GM23338 (cell line): ENCODE results near the gene TWSG1. TPM values are rescaled to one million over a fixed set of nuclear protein-coding genes. Genes with fewer than 3 reads are reported as not detected.

Experiments
- ATAC-seq: fragments of 200-7000 bp; cut with Tn5 transposase; 3 replicates; pipeline ENCODE4 v1.9.1; 2020
- DNase-seq: peaks from one replicate; pipeline ENCODE4 v3.0.0-alpha.2; 2015; ENCODE audit warnings: low spot score
- H2AFZ ChIP-seq: fragments of 200-600 bp; sonication (generic); 2 replicates; pipeline ENCODE4 v1.8.0; 2016; ENCODE audit warnings: antibody characterized with exemption, mild to moderate bottlenecking, moderate library complexity
- H3F3A ChIP-seq: fragments of 200-600 bp; sonication (generic); replicated peaks from 2 replicates; pipeline ENCODE4 v1.8.0; 2017; ENCODE audit warnings: antibody characterized with exemption, mixed run types, low read depth
- H3K27ac ChIP-seq: fragments of 200-600 bp; sonication (generic); 2 replicates; pipeline ENCODE4 v1.6.1; 2016; ENCODE audit warnings: low read depth
- H3K27me3 ChIP-seq: fragments of 200-600 bp; sonication (generic); 2 replicates; pipeline ENCODE4 v1.8.0; 2016; ENCODE audit warnings: mild to moderate bottlenecking, mixed run types, moderate library complexity; ENCODE audit not compliant: insufficient read depth
- H3K36me3 ChIP-seq: fragments of 200-600 bp; sonication (generic); 2 replicates; pipeline ENCODE4 v1.8.0; 2016; ENCODE audit warnings: mild to moderate bottlenecking; ENCODE audit not compliant: insufficient read depth
- H3K4me1 ChIP-seq: fragments of 200-600 bp; sonication (generic); 2 replicates; pipeline ENCODE4 v1.8.0; 2016; ENCODE audit warnings: mild to moderate bottlenecking, moderate library complexity; ENCODE audit not compliant: insufficient read depth
- H3K4me2 ChIP-seq: fragments of 200-600 bp; sonication (generic); 2 replicates; pipeline ENCODE4 v1.7.1; 2017; ENCODE audit warnings: mixed run types
- H3K4me3 ChIP-seq: fragments of 200-600 bp; sonication (generic); 2 replicates; pipeline ENCODE4 v1.6.1; 2016; ENCODE audit warnings: mixed run types
- H3K79me2 ChIP-seq: fragments of 200-600 bp; sonication (generic); replicated peaks from 2 replicates; pipeline ENCODE4 v1.8.0; 2017; ENCODE audit warnings: mild to moderate bottlenecking; ENCODE audit not compliant: insufficient read depth
- H3K9me2 ChIP-seq: fragments of 200-600 bp; sonication (generic); 2 replicates; pipeline ENCODE4 v1.8.0; 2017; ENCODE audit not compliant: insufficient read depth
- H4K20me1 ChIP-seq: fragments of 200-600 bp; sonication (generic); replicated peaks from 2 replicates; pipeline ENCODE4 v1.8.0; 2017; ENCODE audit warnings: mild to moderate bottlenecking; ENCODE audit not compliant: insufficient read depth
- H3K27ac Mint-ChIP-seq: 2 replicates; pipeline ENCODE4 v1.8.0; 2020; ENCODE audit warnings: inconsistent platforms, mild to moderate bottlenecking, moderate library complexity, mixed read lengths
- H3K27me3 Mint-ChIP-seq: 3 replicates; pipeline ENCODE4 v1.8.0; 2022; ENCODE audit warnings: low read depth, mild to moderate bottlenecking, moderate library complexity, mixed read lengths, inconsistent platforms; ENCODE audit not compliant: insufficient read depth, poor library complexity
- H3K36me3 Mint-ChIP-seq: 3 replicates; pipeline ENCODE4 v1.8.0; 2021; ENCODE audit warnings: low read depth, mild to moderate bottlenecking, inconsistent platforms, moderate library complexity, mixed read lengths
- H3K4me1 Mint-ChIP-seq: 3 replicates; pipeline ENCODE4 v1.8.0; 2020; ENCODE audit warnings: mild to moderate bottlenecking, inconsistent platforms, mixed read lengths
- H3K4me3 Mint-ChIP-seq: 3 replicates; pipeline ENCODE4 v1.8.0; 2021; ENCODE audit warnings: moderate library complexity, mild to moderate bottlenecking, inconsistent platforms, mixed read lengths
- H3K9me3 Mint-ChIP-seq: 3 replicates; pipeline ENCODE4 v1.8.0; 2020; ENCODE audit warnings: moderate library complexity, mild to moderate bottlenecking, inconsistent platforms, mixed read lengths
- CTCF ChIP-seq, 2 experiments: fragments of 200-600 bp in 1 of 2; sonication (generic) in 1 of 2; conservative IDR thresholded peaks; 2 replicates each; pipeline versions ENCODE4 v1.5.1 to v1.6.1; 2016 to 2017; ENCODE audit warnings: antibody characterized with exemption in 2 of 2, low read depth in 2 of 2, mild to moderate bottlenecking in 2 of 2, moderate library complexity in 1 of 2
- ZNF114 ChIP-seq: fragments of 250-450 bp; sonication (Bioruptor Pico); IDR thresholded peaks from 2 replicates; pipeline ENCODE4 v1.5.0; 2020; ENCODE audit warnings: mild to moderate bottlenecking, moderate library complexity
- ZNF331 ChIP-seq: fragments of 250-450 bp; sonication (Bioruptor Pico); IDR thresholded peaks from 2 replicates; pipeline ENCODE4 v1.5.0; 2020; ENCODE audit warnings: low read depth, mild to moderate bottlenecking, moderate library complexity
- ZNF462 ChIP-seq: fragments of 250-450 bp; sonication (Bioruptor Pico); IDR thresholded peaks from 2 replicates; pipeline ENCODE4 v1.5.0; 2020; ENCODE audit warnings: mild to moderate bottlenecking, moderate library complexity
- polyA plus RNA-seq: library from polyadenylated mRNA; unstranded; fragments of >200 nt; fragmentation: Nextera tagmentation; extraction: Ambion mirVana; gene quantifications from 2 replicates; pipeline ENCODE4 v1.2.1, GENCODE V29; 2016
- total RNA-seq: library from RNA; depleted of rRNA; stranded (reverse); fragments of >200 nt; shearing (Covaris generic); gene quantifications from 2 replicates; pipeline ENCODE4 v1.2.3, GENCODE V29; 2014

The TWSG1 gene
- total and polyA plus RNA-seq, 2 experiments from 2014 or later = 11.5 to 29.1 TPM

- TF ChIP-seq ZNF462 (CRISPR knock-in tag) = no peak
- no peak for TF ChIP-seq ZNF331
- TF ChIP-seq CTCF (conservative IDR thresholded peaks at IDR 0.05; ENCODE audit: low read depth in 2 of 2) = no peak
- TF ChIP-seq ZNF114 (CRISPR knock-in tag) = no peak
- no peaks in the 10 kb centered on the region for H3K27me3 ChIP-seq
- no peak overlapping the region; the same call in 1 of the 2 replicates for H3K27ac Mint-ChIP-seq
- DNase-seq (peak; percentile 7), ATAC-seq (peak; percentile 54)
- no peaks in the 10 kb centered on the region for H3K79me2 ChIP-seq
- 0 out of 2 replicates have a peak, but pooled peaks cover 3% of the 10 kb centered on the region for H3K9me2 ChIP-seq
- H2AFZ ChIP-seq = peak overlapping the region; percentile 15
- H3K4me2 ChIP-seq = no peak overlapping the region
- H3K4me1 Mint-ChIP-seq = peaks cover 12% of the 10 kb centered on the region
- H3K4me3 ChIP-seq = no peak overlapping the region
- no peaks in the 10 kb centered on the region for H3K36me3 ChIP-seq
- no peaks in the 10 kb centered on the region for H4K20me1 ChIP-seq
- no peaks in the 10 kb centered on the region; the same call in 2 of the 3 replicates for H3K9me3 Mint-ChIP-seq
- H3K4me3 Mint-ChIP-seq = no peak overlapping the region
- H3K36me3 Mint-ChIP-seq = no peaks in the 10 kb centered on the region
- H3K27me3 Mint-ChIP-seq = no peaks in the 10 kb centered on the region
- H3F3A ChIP-seq = no peaks in the 10 kb centered on the region
- peaks cover 11% of the 10 kb centered on the region for H3K4me1 ChIP-seq
- no peak overlapping the region for H3K27ac ChIP-seq
Observed at GRCh38 chr18:9417073-9417851, 82.7 kb downstream of the TWSG1 start.
